Heart left ventricle (tissue), 16 donors: Measurements from ENCODE around the gene PTH2R. TPM values are rescaled to one million over a fixed set of nuclear protein-coding genes. Genes with fewer than 3 reads are reported as not detected.

Experiments used
- ATAC-seq, 4 donors: fragments of 200-7000 bp; cut with Tn5 transposase; one replicate each; pipeline ENCODE4 v1.9.1; 2020 to 2022; ENCODE audit warnings: moderate library complexity in 4 of 4, mild to moderate bottlenecking in 3 of 4, moderate number of reproducible peaks in 1 of 4
- DNase-seq, 5 donors: peaks; one replicate each; pipeline ENCODE4 v3.0.0-alpha.2; 2020
- H3K27ac ChIP-seq, 12 donors: fragments of 200-600 bp; sonication (generic) in 4 of 12; one replicate each; pipeline versions ENCODE4 v1.5.0 to v1.8.0; 2016 to 2022; ENCODE audit warnings: mild to moderate bottlenecking in 2 of 12
- H3K27me3 ChIP-seq, 9 donors: fragments of 200-600 bp; sonication (generic) in 2 of 9; one replicate each; pipeline versions ENCODE4 v1.5.1 to v1.8.0; 2016 to 2022; ENCODE audit warnings: mild to moderate bottlenecking in 3 of 9
- H3K36me3 ChIP-seq, 9 donors: fragments of 200-600 bp; sonication (generic) in 2 of 9; one replicate each; pipeline versions ENCODE4 v1.5.0 to v1.8.0; 2018 to 2022; ENCODE audit warnings: mild to moderate bottlenecking in 2 of 9
- H3K4me1 ChIP-seq, 12 donors: fragments of 200-600 bp; sonication (generic) in 4 of 12; one replicate each; pipeline versions ENCODE4 v1.5.0 to v1.8.0; 2016 to 2022; ENCODE audit warnings: mild to moderate bottlenecking in 3 of 12
- H3K4me3 ChIP-seq, 12 donors: fragments of 200-600 bp; sonication (generic) in 4 of 12; one replicate each; pipeline versions ENCODE4 v1.5.0 to v1.8.0; 2017 to 2022; ENCODE audit warnings: mild to moderate bottlenecking in 9 of 12, moderate library complexity in 4 of 12
- H3K9me3 ChIP-seq, 12 donors: fragments of 200-600 bp; sonication (generic) in 4 of 12; one replicate each; pipeline versions ENCODE4 v1.5.0 to v1.8.0; 2016 to 2022; ENCODE audit warnings: mild to moderate bottlenecking in 1 of 12
- POLR2A ChIP-seq, 2 donors: fragments of 450-650 bp; IDR thresholded peaks; one replicate each; pipeline ENCODE4 v1.6.1; 2017; ENCODE audit warnings: antibody characterized with exemption in 2 of 2, mild to moderate bottlenecking in 2 of 2, moderate library complexity in 2 of 2
- WGBS, 4 donors: extraction: QIAGEN DNeasy Blood & Tissue Kit in 2 of 4; methylation state at CpG; one replicate each; pipeline versions ENCODE4 v1.1.5 to v1.1.7; 2013 to 2018; 5-methylcytosine and 5-hydroxymethylcytosine counted together
- intact Hi-C, 10 donors: fragments of 100-400 bp; cut with DNase I; formaldehyde crosslinking; loops; one replicate each; pipeline versions ENCODE4 v1.11.1 to v1.14.2; 2022
- polyA plus RNA-seq, 2 donors: library from polyadenylated mRNA; stranded (reverse); fragments of 200-250 nt; gene quantifications; one replicate each; pipeline ENCODE4 v1.2.3, GENCODE V29; 2013
- total RNA-seq, 9 donors: library from RNA; depleted of rRNA in 2 of 9; stranded (reverse); fragments of >200 nt in 2 of 9; fragmentation: NEBNext Ultra II Directional in 3 of 9; extraction: Animal tissue kit (Norgen Biotek cat#: 25700) in 3 of 9; gene quantifications; one replicate each; pipeline versions ENCODE4 v1.1.0 to v1.2.4, GENCODE V29; 2016 to 2023
- TF ChIP-seq, protein P1 (sequence below), 12 donors: fragments of 200-600 bp; sonication (generic) in 4 of 12; IDR thresholded peaks; one replicate each; pipeline versions ENCODE4 v1.5.0 to v1.8.0; 2018 to 2022; ENCODE audit warnings: antibody characterized with exemption in 12 of 12, mild to moderate bottlenecking in 5 of 12
- donor health status: ischemic (EF 13 %, LVEDD 7.1; RV severe dilation, severe dysfunction).
- donor health status: healthy with polysubstance abuse.
- donor health status: DM: no; HTN: yes; CAD: no.
- donor health status: DM: no; HTN: no; CAD: no.
- donor health status: ischemic (EF 25% LVEDD 6.9; RV normal size, moderate dysfunction).
- donor health status: ischemic (EF 25% LVEDD 5.7; RV mildly dilated, moderate dysfunction).
- donor health status: healthy.
- donor health status: DM: yes; HTN: yes; CAD: no.
- donor health status: ischemic (EF 35%, LVEDD 5.7; RV mildly dilated, moderate dysfunction).
- donor health status: nonischemic (EF 11% LVEDD 7.7; RV severe dilation, severe dysfunction).
- donor health status: DM: yes; HTN: yes; CAD: no.
- donor health status: PGD.
- donor health status: ischemic (EF 29% LVEDD 5.4; RV normal size, mild dysfunction).
- donor health status: nonischemic (EF 23%, LVEDD 6.1; RV moderate dilation, normal function).

PTH2R gene
- total and polyA plus RNA-seq, 11 donors, result 0.11 to 0.34 TPM; not detected in 9

DNA sequence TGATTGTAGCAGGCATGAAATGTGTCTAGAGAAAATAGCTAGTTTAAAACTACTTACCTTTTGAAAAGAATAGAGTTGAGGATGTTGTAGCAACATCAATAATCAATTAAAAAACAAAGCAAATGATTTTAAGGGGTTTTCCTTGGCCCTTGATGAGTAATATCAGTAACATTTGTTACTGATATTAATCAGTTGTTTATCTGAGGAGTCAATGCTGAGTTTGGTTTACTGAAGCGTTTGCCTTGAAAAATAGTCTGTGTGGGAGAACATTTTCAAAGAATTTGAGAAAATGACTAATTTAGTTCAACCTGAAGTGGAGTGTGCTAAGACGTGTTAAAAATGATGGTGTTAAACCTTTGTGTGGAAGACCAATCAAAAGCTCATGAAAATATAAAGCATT is 9.3 kb downstream of the PTH2R start:
- DNase-seq, result no peak
- peaks cover 0 to 5% (median 0%) of the 10 kb centered on the region in 12 donors for H3K9me3 ChIP-seq
- H3K27me3 ChIP-seq, result peaks cover 0 to 5% (median 0%) of the 10 kb centered on the region in 9 donors
- WGBS, 4 donors, result 70 to 74% (median 71%) methylated on average over 2 of the region's 2 CpGs
- H3K27ac ChIP-seq, result no peak overlapping the region
- ATAC-seq, result no peak
- H3K36me3 ChIP-seq, result no peaks in the 10 kb centered on the region
- intact Hi-C loops, result no loop called here
- no peaks in the 10 kb centered on the region for H3K4me1 ChIP-seq
- H3K4me3 ChIP-seq, result no peak overlapping the region
- no peak for TF ChIP-seq POLR2A (IDR thresholded peaks at IDR 0.05)
- TF ChIP-seq, protein P1, sequence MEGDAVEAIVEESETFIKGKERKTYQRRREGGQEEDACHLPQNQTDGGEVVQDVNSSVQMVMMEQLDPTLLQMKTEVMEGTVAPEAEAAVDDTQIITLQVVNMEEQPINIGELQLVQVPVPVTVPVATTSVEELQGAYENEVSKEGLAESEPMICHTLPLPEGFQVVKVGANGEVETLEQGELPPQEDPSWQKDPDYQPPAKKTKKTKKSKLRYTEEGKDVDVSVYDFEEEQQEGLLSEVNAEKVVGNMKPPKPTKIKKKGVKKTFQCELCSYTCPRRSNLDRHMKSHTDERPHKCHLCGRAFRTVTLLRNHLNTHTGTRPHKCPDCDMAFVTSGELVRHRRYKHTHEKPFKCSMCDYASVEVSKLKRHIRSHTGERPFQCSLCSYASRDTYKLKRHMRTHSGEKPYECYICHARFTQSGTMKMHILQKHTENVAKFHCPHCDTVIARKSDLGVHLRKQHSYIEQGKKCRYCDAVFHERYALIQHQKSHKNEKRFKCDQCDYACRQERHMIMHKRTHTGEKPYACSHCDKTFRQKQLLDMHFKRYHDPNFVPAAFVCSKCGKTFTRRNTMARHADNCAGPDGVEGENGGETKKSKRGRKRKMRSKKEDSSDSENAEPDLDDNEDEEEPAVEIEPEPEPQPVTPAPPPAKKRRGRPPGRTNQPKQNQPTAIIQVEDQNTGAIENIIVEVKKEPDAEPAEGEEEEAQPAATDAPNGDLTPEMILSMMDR (IDR thresholded peaks at IDR 0.05), result no peak

- intact Hi-C loops, result no loop called here
- DNase-seq (no peak), ATAC-seq (no peak)
- H3K4me3 ChIP-seq, result no peak overlapping the region
- WGBS, 4 donors, result 74 to 80% (median 78%) methylated on average over 5 of the region's 5 CpGs
- H3K4me1 ChIP-seq, result no peaks in the 10 kb centered on the region
- H3K9me3 ChIP-seq, result peaks cover 0 to 20% (median 3%) of the 10 kb centered on the region in 12 donors
- no peaks in the 10 kb centered on the region for H3K36me3 ChIP-seq
- H3K27me3 ChIP-seq, result peaks cover 0 to 2% (median 0%) of the 10 kb centered on the region in 9 donors
- no peak for TF ChIP-seq POLR2A (IDR thresholded peaks at IDR 0.05)
- TF ChIP-seq, protein P1 (IDR thresholded peaks at IDR 0.05), result no peak
- H3K27ac ChIP-seq, result no peak overlapping the region
Measured at GRCh38 chr2:208426412-208427045, 19.9 kb downstream of the PTH2R start.

DNA sequence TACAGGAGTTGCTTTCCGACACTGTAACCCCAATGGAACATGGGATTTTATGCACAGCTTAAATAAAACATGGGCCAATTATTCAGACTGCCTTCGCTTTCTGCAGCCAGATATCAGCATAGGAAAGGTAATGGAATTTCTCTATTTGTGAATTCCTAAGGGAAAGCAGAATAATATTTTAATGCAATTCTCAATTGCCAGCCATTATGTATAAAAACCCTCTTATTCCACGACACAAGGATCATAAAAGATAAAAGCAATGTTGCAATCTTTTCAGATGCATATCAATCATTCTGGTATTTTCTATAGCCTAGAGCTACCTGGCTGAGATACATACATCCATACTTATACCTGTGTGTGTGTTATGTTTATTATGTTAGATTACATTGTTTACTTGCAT is 31.2 kb downstream of the PTH2R start:
- Histone ChIP-seq H3K36me3 (no peaks in the 10 kb centered on the region), H3K4me1 (no peaks in the 10 kb centered on the region), H3K4me3 (no peak overlapping the region), H3K27me3 (peaks cover 0 to 2% (median 0%) of the 10 kb centered on the region in 9 donors), H3K27ac (no peak overlapping the region), H3K9me3 (no peaks in the 10 kb centered on the region)
- no peak for TF ChIP-seq POLR2A (IDR thresholded peaks at IDR 0.05)
- TF ChIP-seq, protein P1 (IDR thresholded peaks at IDR 0.05), result no peak
- ATAC-seq, result no peak
- DNase-seq, result no peak
- intact Hi-C loops, result no loop called here
- 80 to 85% (median 83%) methylated on average over 3 of the region's 3 CpGs for WGBS, 4 donors

- H3K27me3 ChIP-seq, result peaks cover 0 to 5% (median 0%) of the 10 kb centered on the region in 9 donors
- no peak for DNase-seq
- no peaks in the 10 kb centered on the region for H3K4me1 ChIP-seq
- no peak overlapping the region for H3K4me3 ChIP-seq
- H3K27ac ChIP-seq, result no peak overlapping the region
- TF ChIP-seq, protein P1 (IDR thresholded peaks at IDR 0.05), result no peak
- no peak for TF ChIP-seq POLR2A (IDR thresholded peaks at IDR 0.05)
- intact Hi-C loops, result no loop called here
- no peak for ATAC-seq
- 78 to 94% (median 82%) methylated on average over 2 of the region's 2 CpGs for WGBS, 4 donors
- H3K36me3 ChIP-seq, result no peaks in the 10 kb centered on the region
- no peaks in the 10 kb centered on the region for H3K9me3 ChIP-seq
Measured at GRCh38 chr2:208440716-208441115, 34.1 kb downstream of the PTH2R start.
